ENCODE measurements around the gene SEZ6L.

GRCh38 chr22:26310616-26311015, 141.4 kb downstream of the SEZ6L start:
- TF ChIP-seq CTCF (IDR thresholded peaks at IDR 0.05) (no peak), POLR2A (IDR thresholded peaks at IDR 0.05) (no peak), EP300 (IDR thresholded peaks at IDR 0.05) (no peak)

All from ovary (tissue), 3 donors.